CD4-positive, alpha-beta memory T cell (primary cell): Measurements from ENCODE around the gene B3GALT2. TPM values are rescaled to one million over a fixed set of nuclear protein-coding genes. Genes with fewer than 3 reads are reported as not detected.

Experiments
- CTCF ChIA-PET: fragments of 350-600 bp; sonication (Branson Sonifier 250); formaldehyde crosslinking; loops from one replicate; lab custom pipeline; 2021; ENCODE audit warnings: inconsistent platforms; ENCODE audit not compliant: partially characterized antibody; lab: Charles Lee
- POLR2A ChIA-PET: fragments of 350-600 bp; sonication (Branson Sonifier 250); formaldehyde crosslinking; loops from one replicate; lab custom pipeline; 2021; ENCODE audit not compliant: partially characterized antibody; lab: Charles Lee
- DNase-seq, 5 donors: peaks; one replicate each; pipeline versions ENCODE4 v3.0.0 to v3.0.0-alpha.2; 2020 to 2022; ENCODE audit warnings: mixed read lengths in 1 of 5
- H3K27ac ChIP-seq: one replicate; pipeline ENCODE4 v1.7.0; 2013; ENCODE audit warnings: low read depth, low read length
- H3K27me3 ChIP-seq: 2 replicates; pipeline ENCODE4 v1.7.0; 2013; ENCODE audit warnings: mild to moderate bottlenecking, low read length, moderate library complexity; ENCODE audit not compliant: insufficient read depth
- H3K36me3 ChIP-seq: 2 replicates; pipeline ENCODE4 v1.7.0; 2013; ENCODE audit warnings: mild to moderate bottlenecking, low read length, moderate library complexity; ENCODE audit not compliant: insufficient read depth
- H3K4me1 ChIP-seq: 2 replicates; pipeline ENCODE4 v1.7.0; 2013; ENCODE audit warnings: mild to moderate bottlenecking, low read length, moderate library complexity; ENCODE audit not compliant: insufficient read depth
- H3K4me3 ChIP-seq, 2 donors: one replicate each; pipeline ENCODE4 v1.7.0; 2013; ENCODE audit warnings: low read length in 2 of 2, mild to moderate bottlenecking in 1 of 2
- H3K9me3 ChIP-seq, 2 donors: one replicate each; pipeline ENCODE4 v1.7.0; 2013; ENCODE audit warnings: low read length in 2 of 2, control low read depth in 1 of 2; ENCODE audit not compliant: control insufficient read depth in 1 of 2
- H3K27ac Mint-ChIP-seq, 7 donors: one replicate each; pipeline ENCODE4 v1.8.0; 2020 to 2021; ENCODE audit warnings: mixed read lengths in 7 of 7, mild to moderate bottlenecking in 6 of 7, inconsistent platforms in 3 of 7, moderate library complexity in 3 of 7
- H3K27me3 Mint-ChIP-seq, 2 donors: one replicate each; pipeline ENCODE4 v1.8.0; 2020 to 2021; ENCODE audit warnings: mixed read lengths in 2 of 2
- H3K36me3 Mint-ChIP-seq, 2 donors: one replicate each; pipeline ENCODE4 v1.8.0; 2020 to 2021; ENCODE audit warnings: mixed read lengths in 2 of 2, inconsistent platforms in 1 of 2, mild to moderate bottlenecking in 1 of 2
- H3K4me1 Mint-ChIP-seq, 4 donors: one replicate each; pipeline ENCODE4 v1.8.0; 2020 to 2021; ENCODE audit warnings: mixed read lengths in 4 of 4, mild to moderate bottlenecking in 1 of 4
- H3K4me3 Mint-ChIP-seq, 8 donors: one replicate each; pipeline ENCODE4 v1.8.0; 2020 to 2021; ENCODE audit warnings: mixed read lengths in 8 of 8, mild to moderate bottlenecking in 7 of 8, moderate library complexity in 6 of 8, inconsistent platforms in 3 of 8
- H3K9me3 Mint-ChIP-seq, 8 donors: one replicate each; pipeline ENCODE4 v1.8.0; 2020 to 2021; ENCODE audit warnings: mixed read lengths in 8 of 8, mild to moderate bottlenecking in 5 of 8, inconsistent platforms in 3 of 8, moderate library complexity in 1 of 8
- intact Hi-C: fragments of 100-400 bp; cut with micrococcal nuclease; formaldehyde crosslinking; loops from one replicate; pipeline ENCODE4 v1.15.1; 2023
- polyA plus RNA-seq, 2 donors: library from polyadenylated mRNA; unstranded; fragments of 300-500 nt; fragmentation: Illumina TruSeq; gene quantifications; one replicate each; pipeline ENCODE4 v1.2.3, GENCODE V29; 2021
- total RNA-seq, 2 experiments: library from RNA; stranded (reverse); gene quantifications; one replicate each; pipeline ENCODE4 v1.2.3, GENCODE V29; 2021

Gene B3GALT2
- total and polyA plus RNA-seq, 4 experiments from 2014 or later, result 0.21 to 15.1 (median 10.0) TPM

DNA sequence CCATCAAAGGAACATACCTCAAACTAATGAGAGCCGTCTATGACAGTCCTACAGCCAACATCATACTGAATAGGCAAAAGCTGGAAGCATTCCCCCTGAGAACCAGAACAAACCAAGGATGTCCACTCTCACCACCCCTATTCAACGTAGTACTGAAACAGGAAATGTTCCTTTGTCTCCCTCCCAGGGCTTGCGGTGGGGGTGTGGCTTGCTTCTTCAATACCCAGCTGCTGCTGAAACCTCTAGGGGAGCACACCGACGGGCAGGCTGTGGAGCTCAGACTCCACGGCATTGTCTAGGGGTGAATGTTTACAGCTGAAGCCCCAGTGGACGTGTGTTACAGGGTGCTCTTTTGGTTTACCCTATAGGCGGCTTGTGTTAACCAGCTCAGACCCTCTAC, 30.5 kb upstream of the B3GALT2 start:
- Histone ChIP-seq H3K9me3 (no peaks in the 10 kb centered on the region), H3K27me3 (no peaks in the 10 kb centered on the region), H3K36me3 (peaks cover 12% of the 10 kb centered on the region), H3K4me3 (no peak overlapping the region), H3K27ac (no peak overlapping the region), H3K4me1 (no peaks in the 10 kb centered on the region)
- no peak overlapping the region for H3K4me3 Mint-ChIP-seq
- POLR2A ChIA-PET, result interaction anchor here (1.2 kb wide), 1 partner anchor 94 kb away, joined by 3 read pairs; no protein-coding TSS in a partner anchor
- no peak for DNase-seq
- CTCF ChIA-PET, result interaction anchor here (1.9 kb wide), 1 partner anchor 32 kb away, joined by 8 read pairs; no protein-coding TSS in a partner anchor
- intact Hi-C loops, result no loop called here
- H3K27me3 Mint-ChIP-seq, result no peaks in the 10 kb centered on the region
- H3K4me1 Mint-ChIP-seq, result peaks cover 0 to 10% (median 8%) of the 10 kb centered on the region in 4 donors
- H3K27ac Mint-ChIP-seq, result peak overlapping the region in 4 of 7 donors; percentile 10 to 65 (median 24)
- peaks cover 0 to 2% (median 0%) of the 10 kb centered on the region in 8 donors for H3K9me3 Mint-ChIP-seq
- peaks cover 66 to 83% of the 10 kb centered on the region in 2 donors for H3K36me3 Mint-ChIP-seq

DNA sequence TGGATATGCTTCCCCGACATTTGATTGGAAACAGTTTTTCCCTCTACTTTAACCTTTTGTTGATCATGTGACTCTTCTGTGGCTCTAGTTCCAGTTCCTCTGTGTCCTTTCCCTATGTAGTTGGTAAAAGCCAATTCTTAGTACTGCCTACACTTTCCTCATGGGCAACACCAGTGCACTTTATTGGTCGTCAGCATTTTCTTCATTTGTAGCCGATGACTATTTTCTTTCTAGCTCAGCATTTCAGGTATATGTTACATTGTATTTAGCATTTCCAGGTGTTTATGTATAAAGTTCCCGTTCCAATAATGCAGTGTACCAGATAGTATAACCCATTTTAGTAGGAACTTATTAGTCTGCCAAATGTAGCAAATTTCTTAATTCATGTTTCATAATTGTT, 27.6 kb upstream of the B3GALT2 start:
- no peaks in the 10 kb centered on the region for H3K27me3 ChIP-seq
- DNase-seq, result no peak
- Mint-ChIP-seq H3K9me3 (peaks cover 0 to 4% (median 0%) of the 10 kb centered on the region in 8 donors), H3K4me3 (no peak overlapping the region), H3K27me3 (no peaks in the 10 kb centered on the region), H3K36me3 (peaks cover 73 to 82% of the 10 kb centered on the region in 2 donors), H3K4me1 (peaks cover 17 to 20% (median 18%) of the 10 kb centered on the region in 4 donors), H3K27ac (peak overlapping the region in 1 of 7 donors; percentile 53)
- ChIA-PET CTCF (no interaction called here), POLR2A (interaction anchor here (1.2 kb wide), 1 partner anchor 28 kb away, joined by 4 read pairs; the partner anchor contains the start of gene B3GALT2)
- H3K36me3 ChIP-seq, result peaks cover 12% of the 10 kb centered on the region
- H3K4me1 ChIP-seq, result peaks cover 2% of the 10 kb centered on the region
- no peak overlapping the region for H3K4me3 ChIP-seq
- no peak overlapping the region for H3K27ac ChIP-seq
- intact Hi-C loops, result no loop called here
- H3K9me3 ChIP-seq, result no peaks in the 10 kb centered on the region

GRCh38 chr1:193212637-193213036, 26.2 kb upstream of the B3GALT2 start:
- Mint-ChIP-seq H3K4me3 (peak overlapping the region in 1 of 8 donors; percentile 20), H3K9me3 (peaks cover 0 to 9% (median 6%) of the 10 kb centered on the region in 8 donors), H3K27me3 (no peaks in the 10 kb centered on the region), H3K36me3 (peaks cover 74 to 82% of the 10 kb centered on the region in 2 donors), H3K27ac (peak overlapping the region in 2 of 7 donors; percentile 25 to 42), H3K4me1 (peaks cover 22 to 31% (median 25%) of the 10 kb centered on the region in 4 donors)
- no peak for DNase-seq
- POLR2A ChIA-PET, result interaction anchor here (1.2 kb wide), 1 partner anchor 27 kb away, joined by 4 read pairs; the partner anchor contains the start of gene B3GALT2
- Histone ChIP-seq H3K36me3 (peaks cover 12% of the 10 kb centered on the region), H3K4me1 (peaks cover 6% of the 10 kb centered on the region), H3K27me3 (no peaks in the 10 kb centered on the region), H3K4me3 (no peak overlapping the region), H3K9me3 (no peaks in the 10 kb centered on the region), H3K27ac (no peak overlapping the region)
- CTCF ChIA-PET, result no interaction called here
- intact Hi-C loops, result no loop called here

GRCh38 chr1:193211539-193211938, 25.1 kb upstream of the B3GALT2 start:
- POLR2A ChIA-PET, result no interaction called here
- Histone ChIP-seq H3K9me3 (peaks cover 0 to 2% of the 10 kb centered on the region in 2 donors), H3K4me1 (peaks cover 6% of the 10 kb centered on the region), H3K27ac (no peak overlapping the region), H3K27me3 (no peaks in the 10 kb centered on the region), H3K36me3 (peaks cover 15% of the 10 kb centered on the region), H3K4me3 (no peak overlapping the region)
- peaks cover 76 to 82% of the 10 kb centered on the region in 2 donors for H3K36me3 Mint-ChIP-seq
- no peaks in the 10 kb centered on the region for H3K27me3 Mint-ChIP-seq
- peak overlapping the region in 1 of 7 donors; percentile 3 for H3K27ac Mint-ChIP-seq
- peaks cover 0 to 19% (median 16%) of the 10 kb centered on the region in 8 donors for H3K9me3 Mint-ChIP-seq
- intact Hi-C loops, result no loop called here
- CTCF ChIA-PET, result no interaction called here
- DNase-seq, result no peak
- H3K4me1 Mint-ChIP-seq, result peaks cover 22 to 33% (median 27%) of the 10 kb centered on the region in 4 donors
- H3K4me3 Mint-ChIP-seq, result no peak overlapping the region

GRCh38 chr1:193210996-193211395, 24.6 kb upstream of the B3GALT2 start:
- Mint-ChIP-seq H3K36me3 (peaks cover 76 to 82% of the 10 kb centered on the region in 2 donors), H3K27me3 (no peaks in the 10 kb centered on the region), H3K4me1 (peaks cover 22 to 33% (median 27%) of the 10 kb centered on the region in 4 donors), H3K9me3 (peaks cover 5 to 24% (median 22%) of the 10 kb centered on the region in 8 donors), H3K27ac (peak overlapping the region in 3 of 7 donors; percentile 3 to 28 (median 17)), H3K4me3 (peak overlapping the region in 1 of 8 donors; percentile 16)
- Histone ChIP-seq H3K4me3 (no peak overlapping the region), H3K36me3 (peaks cover 10% of the 10 kb centered on the region), H3K4me1 (peaks cover 6% of the 10 kb centered on the region), H3K27ac (no peak overlapping the region), H3K27me3 (no peaks in the 10 kb centered on the region), H3K9me3 (peaks cover 0 to 4% of the 10 kb centered on the region in 2 donors)
- DNase-seq, result no peak
- ChIA-PET CTCF (no interaction called here), POLR2A (interaction anchor here (1.2 kb wide), 1 partner anchor 21 kb away, joined by 3 read pairs; no protein-coding TSS in a partner anchor)
- intact Hi-C loops, result no loop called here

GRCh38 chr1:193201021-193201420, 14.6 kb upstream of the B3GALT2 start:
- Histone ChIP-seq H3K9me3 (no peaks in the 10 kb centered on the region), H3K4me3 (no peak overlapping the region), H3K27ac (no peak overlapping the region), H3K36me3 (peaks cover 5% of the 10 kb centered on the region), H3K4me1 (peaks cover 5% of the 10 kb centered on the region), H3K27me3 (no peaks in the 10 kb centered on the region)
- H3K4me1 Mint-ChIP-seq, result peaks cover 22 to 29% (median 24%) of the 10 kb centered on the region in 4 donors
- H3K9me3 Mint-ChIP-seq, result peaks cover 0 to 8% (median 4%) of the 10 kb centered on the region in 8 donors
- intact Hi-C loops, result no loop called here
- ChIA-PET CTCF (no interaction called here), POLR2A (interaction anchor here (0.5 to 0.6 kb wide), 2 partner anchors 34 to 450 kb away, joined by 3 read pairs; no protein-coding TSS in a partner anchor)
- H3K36me3 Mint-ChIP-seq, result peaks cover 34 to 50% of the 10 kb centered on the region in 2 donors
- no peak for DNase-seq
- no peaks in the 10 kb centered on the region for H3K27me3 Mint-ChIP-seq
- H3K4me3 Mint-ChIP-seq, result no peak overlapping the region
- H3K27ac Mint-ChIP-seq, result peak overlapping the region in 3 of 7 donors; percentile 15 to 61 (median 59)

DNA sequence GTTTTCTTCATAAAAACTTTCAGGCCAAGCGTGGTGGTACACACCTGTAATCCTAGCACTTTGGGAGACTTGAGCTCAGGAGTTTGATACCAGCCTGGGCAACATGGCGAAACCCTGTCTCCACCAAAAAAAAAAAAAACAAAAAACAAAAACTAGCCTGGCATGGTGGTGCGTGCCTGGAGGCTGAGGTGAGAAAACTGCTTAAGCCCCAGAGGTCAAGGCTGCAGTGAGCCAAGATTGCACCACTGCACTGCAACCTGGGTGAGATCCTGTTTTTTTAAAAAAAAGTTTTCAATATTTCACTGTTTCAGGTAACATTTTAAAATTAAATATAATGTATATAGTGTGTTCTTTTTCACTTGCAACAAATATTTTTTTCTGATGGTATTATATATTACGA, 13.5 kb upstream of the B3GALT2 start:
- H3K27ac ChIP-seq, result no peak overlapping the region
- H3K27me3 ChIP-seq, result no peaks in the 10 kb centered on the region
- H3K4me1 ChIP-seq, result peaks cover 10% of the 10 kb centered on the region
- intact Hi-C loops, result no loop called here
- ChIA-PET POLR2A (no interaction called here), CTCF (interaction anchor here (1.4 kb wide), 1 partner anchor 10 kb away, joined by 3 read pairs; no protein-coding TSS in a partner anchor)
- Mint-ChIP-seq H3K4me1 (peaks cover 24 to 33% (median 30%) of the 10 kb centered on the region in 4 donors), H3K27ac (no peak overlapping the region), H3K9me3 (no peaks in the 10 kb centered on the region), H3K27me3 (no peaks in the 10 kb centered on the region), H3K4me3 (no peak overlapping the region), H3K36me3 (peaks cover 30 to 47% of the 10 kb centered on the region in 2 donors)
- H3K36me3 ChIP-seq, result peaks cover 2% of the 10 kb centered on the region
- H3K4me3 ChIP-seq, result no peak overlapping the region
- no peaks in the 10 kb centered on the region for H3K9me3 ChIP-seq
- no peak for DNase-seq
